HepG2 (cell line): ENCODE results near the gene PARK7. TPM values are rescaled to one million over a fixed set of nuclear protein-coding genes. Genes with fewer than 3 reads are reported as not detected.

Experiments used
- ATAC-seq: fragments of 200-7000 bp; cut with Tn5 transposase; 3 replicates; pipeline ENCODE4 v1.9.1; 2020; ENCODE audit warnings: mild to moderate bottlenecking, moderate library complexity
- BruUV-seq: library from RNA; stranded (reverse); fragments of 400-500 nt; replicated peaks from 2 replicates; lab custom pipeline; 2021; lab: Mats Ljungman, UMichigan
- CTCF ChIA-PET: fragments of 300-600 bp; formaldehyde crosslinking; extraction: SDS; loops from one replicate; lab custom pipeline; 2021; ENCODE audit warnings: low total read pairs, inconsistent platforms, low intra/inter-chr PET ratio; lab: Yijun Ruan, JAX
- POLR2A ChIA-PET: fragments of 350-600 bp; sonication (Branson Sonifier 250); formaldehyde crosslinking; loops from one replicate; lab custom pipeline; 2020; ENCODE audit warnings: antibody characterized with exemption, inconsistent platforms; lab: Yijun Ruan, JAX
- DNase-seq: peaks from one replicate; pipeline ENCODE4 v3.0.0-alpha.2; 2015; ENCODE audit warnings: low spot score
- FAIRE-seq: peaks from 3 replicates; lab custom pipeline; 2011; peaks lifted over from hg19 to GRCh38; lab: Jason Lieb, UNC
- H2AFZ ChIP-seq: one replicate; pipeline ENCODE4 v1.6.1; 2011; ENCODE audit warnings: low read length, inconsistent platforms
- H3K27ac ChIP-seq: fragments of 300-600 bp; 3 replicates; pipeline ENCODE4 v1.8.0; 2011; ENCODE audit warnings: mixed run types, mild to moderate bottlenecking, mixed read lengths, low read length, inconsistent platforms; ENCODE audit not compliant: insufficient read depth; ENCODE audit errors: extremely low read length
- H3K27me3 ChIP-seq, 2 experiments: fragments of 200-600 bp in 1 of 2; 2 replicates in 1 of 2; 3 replicates in 1 of 2; pipeline versions ENCODE4 v1.6.0 to v1.8.0; 2011; ENCODE audit warnings: low read length in 2 of 2, mild to moderate bottlenecking in 2 of 2, moderate library complexity in 2 of 2, inconsistent platforms in 1 of 2; ENCODE audit not compliant: insufficient read depth in 2 of 2, control insufficient read depth in 1 of 2
- H3K36me3 ChIP-seq, 2 experiments: fragments of 200-600 bp in 1 of 2; replicated peaks in 1 of 2; 2 replicates in 1 of 2; 3 replicates in 1 of 2; pipeline versions ENCODE4 v1.5.1 to v1.8.0; 2011; ENCODE audit warnings: low read length in 2 of 2, inconsistent platforms in 1 of 2; ENCODE audit not compliant: insufficient read depth in 2 of 2, control insufficient read depth in 1 of 2
- H3K4me1 ChIP-seq: 2 replicates; pipeline ENCODE4 v1.5.1; 2012; ENCODE audit warnings: low read length, inconsistent platforms; ENCODE audit not compliant: insufficient read depth
- H3K4me2 ChIP-seq: 2 replicates; pipeline ENCODE4 v1.6.0; 2011; ENCODE audit warnings: low read depth, low read length, inconsistent platforms
- H3K4me3 ChIP-seq, 3 experiments: fragments of 200-600 bp in 1 of 3; sonication (generic), shearing (Covaris generic) in 1 of 3; replicated peaks in 1 of 3; 2 replicates each; pipeline ENCODE4 v1.5.1; 2011 to 2016; ENCODE audit warnings: low read length in 3 of 3, inconsistent platforms in 2 of 3, low read depth in 2 of 3, mild to moderate bottlenecking in 2 of 3, control low read depth in 1 of 3, mixed read lengths in 1 of 3; ENCODE audit not compliant: insufficient read depth in 1 of 3
- H3K79me2 ChIP-seq: one replicate; pipeline ENCODE4 v1.6.1; 2011; ENCODE audit warnings: low read length, inconsistent platforms; ENCODE audit not compliant: insufficient read depth
- H3K9ac ChIP-seq: 2 replicates; pipeline ENCODE4 v1.6.0; 2011; ENCODE audit warnings: mild to moderate bottlenecking, low read depth, low read length, inconsistent platforms; ENCODE audit not compliant: insufficient read depth
- H3K9me3 ChIP-seq: 2 replicates; pipeline ENCODE4 v1.5.1; 2012; ENCODE audit warnings: mild to moderate bottlenecking, low read length
- H4K20me1 ChIP-seq: 2 replicates; pipeline ENCODE4 v1.6.0; 2011; ENCODE audit warnings: inconsistent platforms, mild to moderate bottlenecking, low read length, moderate library complexity; ENCODE audit not compliant: insufficient read depth
- ATM ChIP-seq: fragments of 450-650 bp; IDR thresholded peaks from 2 replicates; pipeline ENCODE4 v1.7.1; 2017; ENCODE audit warnings: mild to moderate bottlenecking, borderline replicate concordance
- EP300 ChIP-seq, 3 experiments: sonication (generic) in 1 of 3; formaldehyde crosslinking in 1 of 3; IDR thresholded peaks; 2 replicates each; pipeline versions ENCODE4 v1.5.1 to v1.6.1; 2011 to 2020; ENCODE audit warnings: low read depth in 2 of 3, low read length in 2 of 3, borderline replicate concordance in 1 of 3, improper control_type of control experiment in 1 of 3, mild to moderate bottlenecking in 1 of 3, missing genetic modification reagents in 1 of 3, moderate library complexity in 1 of 3
- HNRNPH1 ChIP-seq: fragments of 200-400 bp; formaldehyde crosslinking; optimal IDR thresholded peaks from 2 replicates; pipeline ENCODE3; 2017; ENCODE audit warnings: mild to moderate bottlenecking, low read depth, low read length
- KDM5A ChIP-seq: fragments of 200-600 bp; sonication (generic); IDR thresholded peaks from 2 replicates; pipeline ENCODE4 v1.7.0; 2018; ENCODE audit warnings: antibody characterized with exemption, mild to moderate bottlenecking, low read length, borderline replicate concordance
- KDM6A ChIP-seq: IDR thresholded peaks from 2 replicates; pipeline ENCODE4 v1.6.1; 2016; ENCODE audit warnings: low read depth
- MEF2D ChIP-seq: sonication (generic); formaldehyde crosslinking; IDR thresholded peaks from 2 replicates; pipeline ENCODE4 v1.5.1; 2020; ENCODE audit warnings: mild to moderate bottlenecking, missing genetic modification reagents
- SIN3A ChIP-seq: IDR thresholded peaks from 2 replicates; pipeline ENCODE4 v1.6.1; 2011; ENCODE audit warnings: low read depth, mild to moderate bottlenecking, control low read depth, low read length, borderline replicate concordance
- ZNF281 ChIP-seq: sonication (generic); formaldehyde crosslinking; IDR thresholded peaks from 2 replicates; pipeline ENCODE4 v1.4.0; 2020; ENCODE audit warnings: missing genetic modification reagents, borderline replicate concordance
- ZNF335 ChIP-seq: sonication (generic); formaldehyde crosslinking; IDR thresholded peaks from 2 replicates; pipeline ENCODE4 v1.4.0; 2020; ENCODE audit warnings: missing genetic modification reagents
- ZNF354B ChIP-seq: sonication (generic); formaldehyde crosslinking; IDR thresholded peaks from 2 replicates; pipeline ENCODE4 v1.8.0; 2022; ENCODE audit warnings: mild to moderate bottlenecking, missing genetic modification reagents
- ZNF773 ChIP-seq: sonication (generic); formaldehyde crosslinking; IDR thresholded peaks from 2 replicates; pipeline ENCODE4 v1.4.0; 2020; ENCODE audit warnings: missing genetic modification reagents, borderline replicate concordance
- WGBS: methylation state at CpG from one replicate; pipeline ENCODE4 v1.1.6; 2017; ENCODE audit warnings: low lambda C conversion rate; 5-methylcytosine and 5-hydroxymethylcytosine counted together
- in situ Hi-C: cut with HindIII; loops from 2 replicates; pipeline ENCODE4 v1.10.0; 2017; ENCODE audit warnings: low pct_unique_long_range_greater_than_20kb; ENCODE audit not compliant: extremely low pct_ligation_motif_present
- intact Hi-C: fragments of 100-400 bp; cut with micrococcal nuclease; formaldehyde crosslinking; loops from one replicate; pipeline ENCODE4 v1.10.0; 2022; ENCODE audit not compliant: unreplicated experiment
- polyA plus RNA-seq, 8 experiments: library from polyadenylated mRNA; depleted of rRNA in 3 of 8; stranded (reverse) in 7 of 8; unstranded in 1 of 8; fragments of >200 nt; fragmentation: Illumina TruSeq in 4 of 8; extraction: Trizol in 4 of 8; gene quantifications; 2 replicates each; pipeline versions ENCODE4 v1.2.1 to v1.2.3, GENCODE V29; 2011 to 2016; ENCODE audit warnings: low read depth in 4 of 8, missing spikeins in 1 of 8, mixed read lengths in 1 of 8; ENCODE audit not compliant: insufficient read depth in 1 of 8
- total RNA-seq, 5 experiments: library from RNA; depleted of rRNA; stranded (reverse); fragments of >200 nt; fragmentation: Illumina TruSeq; extraction: Trizol; gene quantifications; 2 replicates each; pipeline ENCODE4 v1.2.3, GENCODE V29; 2016; ENCODE audit warnings: low read depth in 1 of 5
- TF ChIP-seq, protein P1 (sequence below): sonication (generic); formaldehyde crosslinking; IDR thresholded peaks from 2 replicates; pipeline ENCODE4 v1.5.1; 2020; ENCODE audit warnings: mild to moderate bottlenecking, missing genetic modification reagents
- TF ChIP-seq, protein P2 (sequence below): sonication (generic); formaldehyde crosslinking; IDR thresholded peaks from 2 replicates; pipeline ENCODE4 v1.4.0; 2020; ENCODE audit warnings: low read depth, mild to moderate bottlenecking, missing genetic modification reagents

The PARK7 gene
- total and polyA plus RNA-seq, 2 of the 13 experiments (the other 11 are each of a cell fraction or from before 2014, with no cell fraction given): 212 to 296 TPM

- Histone ChIP-seq H4K20me1 (no peaks in the 10 kb centered on the region), H3K4me1 (no peaks in the 10 kb centered on the region), H2AFZ (no peak overlapping the region), H3K4me3 (no peak overlapping the region), H3K36me3 (no peaks in the 10 kb centered on the region), H3K79me2 (no peaks in the 10 kb centered on the region), H3K4me2 (no peak overlapping the region), H3K27ac (no peak overlapping the region), H3K9ac (no peak overlapping the region), H3K27me3 (peaks cover 7 to 57% of the 10 kb centered on the region in 2 experiments; a peak in 4 of 5 replicates), H3K9me3 (no peaks in the 10 kb centered on the region)
- TF ChIP-seq ZNF354B (CRISPR knock-in tag): no peak
- TF ChIP-seq EP300 (IDR thresholded peaks at IDR 0.05; ENCODE audit: low read depth in 2 of 2, low read length in 2 of 2): no peak
- TF ChIP-seq EP300 (CRISPR knock-in tag; IDR thresholded peaks at IDR 0.05; ENCODE audit: borderline replicate concordance): no peak
- TF ChIP-seq, protein P1, sequence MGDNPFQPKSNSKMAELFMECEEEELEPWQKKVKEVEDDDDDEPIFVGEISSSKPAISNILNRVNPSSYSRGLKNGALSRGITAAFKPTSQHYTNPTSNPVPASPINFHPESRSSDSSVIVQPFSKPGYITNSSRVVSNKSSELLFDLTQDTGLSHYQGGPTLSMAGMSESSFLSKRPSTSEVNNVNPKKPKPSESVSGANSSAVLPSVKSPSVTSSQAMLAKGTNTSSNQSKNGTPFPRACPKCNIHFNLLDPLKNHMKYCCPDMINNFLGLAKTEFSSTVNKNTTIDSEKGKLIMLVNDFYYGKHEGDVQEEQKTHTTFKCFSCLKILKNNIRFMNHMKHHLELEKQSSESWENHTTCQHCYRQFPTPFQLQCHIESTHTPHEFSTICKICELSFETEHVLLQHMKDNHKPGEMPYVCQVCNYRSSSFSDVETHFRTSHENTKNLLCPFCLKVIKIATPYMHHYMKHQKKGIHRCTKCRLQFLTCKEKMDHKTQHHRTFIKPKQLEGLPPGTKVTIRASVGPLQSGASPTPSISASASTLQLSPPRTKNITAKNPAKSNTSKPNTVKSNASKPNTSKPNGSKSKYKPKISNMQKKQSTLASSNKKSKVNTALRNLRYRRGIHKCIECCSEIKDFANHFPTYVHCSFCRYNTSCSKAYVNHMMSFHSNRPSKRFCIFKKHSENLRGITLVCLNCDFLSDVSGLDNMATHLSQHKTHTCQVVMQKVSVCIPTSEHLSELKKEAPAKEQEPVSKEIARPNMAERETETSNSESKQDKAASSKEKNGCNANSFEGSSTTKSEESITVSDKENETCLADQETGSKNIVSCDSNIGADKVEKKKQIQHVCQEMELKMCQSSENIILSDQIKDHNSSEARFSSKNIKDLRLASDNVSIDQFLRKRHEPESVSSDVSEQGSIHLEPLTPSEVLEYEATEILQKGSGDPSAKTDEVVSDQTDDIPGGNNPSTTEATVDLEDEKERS: no peak
- TF ChIP-seq ZNF335: no peak
- TF ChIP-seq KDM5A: no peak
- TF ChIP-seq ATM: no peak
- TF ChIP-seq, protein P2, sequence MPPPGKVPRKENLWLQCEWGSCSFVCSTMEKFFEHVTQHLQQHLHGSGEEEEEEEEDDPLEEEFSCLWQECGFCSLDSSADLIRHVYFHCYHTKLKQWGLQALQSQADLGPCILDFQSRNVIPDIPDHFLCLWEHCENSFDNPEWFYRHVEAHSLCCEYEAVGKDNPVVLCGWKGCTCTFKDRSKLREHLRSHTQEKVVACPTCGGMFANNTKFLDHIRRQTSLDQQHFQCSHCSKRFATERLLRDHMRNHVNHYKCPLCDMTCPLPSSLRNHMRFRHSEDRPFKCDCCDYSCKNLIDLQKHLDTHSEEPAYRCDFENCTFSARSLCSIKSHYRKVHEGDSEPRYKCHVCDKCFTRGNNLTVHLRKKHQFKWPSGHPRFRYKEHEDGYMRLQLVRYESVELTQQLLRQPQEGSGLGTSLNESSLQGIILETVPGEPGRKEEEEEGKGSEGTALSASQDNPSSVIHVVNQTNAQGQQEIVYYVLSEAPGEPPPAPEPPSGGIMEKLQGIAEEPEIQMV (CRISPR knock-in tag): no peak
- no peak for TF ChIP-seq SIN3A
- no peak for TF ChIP-seq HNRNPH1
- TF ChIP-seq ZNF281: no peak
- TF ChIP-seq KDM6A: no peak
- TF ChIP-seq MEF2D (CRISPR knock-in tag): no peak
- no peak for TF ChIP-seq ZNF773 (CRISPR knock-in tag)
- DNase-seq (no peak), FAIRE-seq (no peak), ATAC-seq (no peak)
- ChIA-PET CTCF (no interaction called here), POLR2A (interaction anchor here (1.7 kb wide), 1 partner anchor 18 kb away, joined by 4 read pairs; the partner anchor contains the start of gene PARK7)
- intact Hi-C loops: no loop called here
- 0% methylated on average over 2 of the region's 2 CpGs for WGBS
- no TSS peak for BruUV-seq
- in situ Hi-C loops: no loop called here
These were observed 18.3 kb upstream of the PARK7 start for GRCh38 chr1:7943251-7943650.
